GM13977 (cell line): ENCODE data around the gene TMC1.
"Not testable (repeated sequence)": the region's sequence is repeated elsewhere in the genome, so short reads cannot be mapped to it uniquely, and the experiment has no call there.

Experiments used
- DNase-seq: peaks from one replicate; pipeline ENCODE4 v3.0.0; 2012; ENCODE audit warnings: low spot score
- CTCF ChIP-seq: IDR thresholded peaks from 2 replicates; pipeline ENCODE4 v1.5.1; 2012; ENCODE audit warnings: mild to moderate bottlenecking, control low read depth; ENCODE audit not compliant: insufficient read depth; ENCODE audit errors: extremely low read depth, missing control alignments
- in situ Hi-C: fragments of 300-500 bp; cut with MboI; formaldehyde crosslinking; loops from one replicate; pipeline ENCODE4 v1.12.0; 2022; ENCODE audit warnings: low sequenced_read_pairs, low pct_unique_long_range_greater_than_20kb, mixed read lengths, inconsistent platforms; ENCODE audit not compliant: unreplicated experiment

TMC1 gene

GRCh38 chr9:72537671-72538070, 16.3 kb downstream of the TMC1 start:
- TF ChIP-seq CTCF = no peak
- no peak for DNase-seq
- in situ Hi-C loops = no loop called here

GRCh38 chr9:72538921-72539702, 17.7 kb downstream of the TMC1 start:
- in situ Hi-C loops = no loop called here
- no peak for TF ChIP-seq CTCF
- no peak for DNase-seq

GRCh38 chr9:72539824-72540347, 18.5 kb downstream of the TMC1 start:
- DNase-seq = no peak
- in situ Hi-C loops = no loop called here
- TF ChIP-seq CTCF = no peak

- DNase-seq = no peak
- no peak for TF ChIP-seq CTCF
- in situ Hi-C loops = no loop called here
Observed at GRCh38 chr9:72540348-72540873, 19.0 kb downstream of the TMC1 start.

- in situ Hi-C loops, DNase-seq: not testable (repeated sequence)
Observed at GRCh38 chr9:72542537-72542833, 21.1 kb downstream of the TMC1 start.

- no peak for TF ChIP-seq CTCF
- in situ Hi-C loops = no loop called here
- DNase-seq = no peak
Observed at GRCh38 chr9:72542917-72543316, 21.5 kb downstream of the TMC1 start.

- no peak for TF ChIP-seq CTCF
- no peak for DNase-seq
- in situ Hi-C loops = no loop called here
Observed at GRCh38 chr9:72551306-72551705, 29.9 kb downstream of the TMC1 start.
